Measurements from ENCODE around the gene MRC2.
"Not testable (repeated sequence)": the region's sequence is repeated elsewhere in the genome, so short reads cannot be mapped to it uniquely, and the experiment has no call there.

MRC2 gene

GRCh38 chr17:62605588-62605987, 21.9 kb upstream of the MRC2 start:
- FAIRE-seq = no peak
- no peak for TF ChIP-seq TAF1 (IDR thresholded peaks at IDR 0.05; ENCODE audit: low read depth, low read length)
- TF ChIP-seq SPI1 (IDR thresholded peaks at IDR 0.05; ENCODE audit: low read depth, low read length) = no peak
- TF ChIP-seq PAX5 (IDR thresholded peaks at IDR 0.05; ENCODE audit: insufficient read depth, low read length, severe bottlenecking) = no peak
- TF ChIP-seq POLR2AphosphoS5 (IDR thresholded peaks at IDR 0.05; ENCODE audit: low read depth, low read length) = no peak
- TF ChIP-seq POU2F2 (IDR thresholded peaks at IDR 0.05; ENCODE audit: low read depth, low read length) = no peak
- no peak for TF ChIP-seq POLR2A (IDR thresholded peaks at IDR 0.05; ENCODE audit: low read depth, low read length)
- DNase-seq (ENCODE audit: insufficient read length, low spot score) = no peak

GRCh38 chr17:62611292-62611691, 16.2 kb upstream of the MRC2 start:
- FAIRE-seq = no peak
- TF ChIP-seq POU2F2 (IDR thresholded peaks at IDR 0.05; ENCODE audit: low read depth, low read length) = no peak
- TF ChIP-seq PAX5 (IDR thresholded peaks at IDR 0.05; ENCODE audit: insufficient read depth, low read length, severe bottlenecking) = no peak
- no peak for TF ChIP-seq SPI1 (IDR thresholded peaks at IDR 0.05; ENCODE audit: low read depth, low read length)
- no peak for TF ChIP-seq TAF1 (IDR thresholded peaks at IDR 0.05; ENCODE audit: low read depth, low read length)
- no peak for TF ChIP-seq POLR2A (IDR thresholded peaks at IDR 0.05; ENCODE audit: low read depth, low read length)
- TF ChIP-seq POLR2AphosphoS5 (IDR thresholded peaks at IDR 0.05; ENCODE audit: low read depth, low read length) = no peak
- no peak for DNase-seq (ENCODE audit: insufficient read length, low spot score)

- DNase-seq (ENCODE audit: insufficient read length, low spot score) (no peak), FAIRE-seq (no peak)
- no peak for TF ChIP-seq POLR2AphosphoS5 (IDR thresholded peaks at IDR 0.05; ENCODE audit: low read depth, low read length)
- TF ChIP-seq POU2F2 (IDR thresholded peaks at IDR 0.05; ENCODE audit: low read depth, low read length) = no peak
- TF ChIP-seq POLR2A (IDR thresholded peaks at IDR 0.05; ENCODE audit: low read depth, low read length) = no peak
- TF ChIP-seq SPI1 (IDR thresholded peaks at IDR 0.05; ENCODE audit: low read depth, low read length) = peak; percentile 61; the same call in 1 of the 2 replicates
Observed at GRCh38 chr17:62611728-62612127, 15.7 kb upstream of the MRC2 start.

GRCh38 chr17:62612289-62612688, 15.2 kb upstream of the MRC2 start:
- FAIRE-seq = peak; percentile 60
- not testable (repeated sequence) for DNase-seq (ENCODE audit: insufficient read length, low spot score)

- not testable (repeated sequence) for FAIRE-seq; DNase-seq (ENCODE audit: insufficient read length, low spot score)
Observed at GRCh38 chr17:62613095-62613494, 14.4 kb upstream of the MRC2 start.

GRCh38 chr17:62614142-62614541, 13.3 kb upstream of the MRC2 start:
- DNase-seq (ENCODE audit: insufficient read length, low spot score) (no peak), FAIRE-seq (no peak)
- no peak for TF ChIP-seq PAX5 (IDR thresholded peaks at IDR 0.05; ENCODE audit: insufficient read depth, low read length, severe bottlenecking)
- TF ChIP-seq SPI1 (IDR thresholded peaks at IDR 0.05; ENCODE audit: low read depth, low read length) = no peak
- no peak for TF ChIP-seq POU2F2 (IDR thresholded peaks at IDR 0.05; ENCODE audit: low read depth, low read length)
- no peak for TF ChIP-seq POLR2AphosphoS5 (IDR thresholded peaks at IDR 0.05; ENCODE audit: low read depth, low read length)
- no peak for TF ChIP-seq TAF1 (IDR thresholded peaks at IDR 0.05; ENCODE audit: low read depth, low read length)

- no peak for TF ChIP-seq POU2F2 (IDR thresholded peaks at IDR 0.05; ENCODE audit: low read depth, low read length)
- no peak for TF ChIP-seq TAF1 (IDR thresholded peaks at IDR 0.05; ENCODE audit: low read depth, low read length)
- no peak for TF ChIP-seq PAX5 (IDR thresholded peaks at IDR 0.05; ENCODE audit: insufficient read depth, low read length, severe bottlenecking)
- TF ChIP-seq POLR2AphosphoS5 (IDR thresholded peaks at IDR 0.05; ENCODE audit: low read depth, low read length) = no peak
- no peak for TF ChIP-seq SPI1 (IDR thresholded peaks at IDR 0.05; ENCODE audit: low read depth, low read length)
- TF ChIP-seq POLR2A (IDR thresholded peaks at IDR 0.05; ENCODE audit: low read depth, low read length) = no peak
- no peak for FAIRE-seq
- DNase-seq (ENCODE audit: insufficient read length, low spot score) = no peak
Observed at GRCh38 chr17:62615503-62615902, 12.0 kb upstream of the MRC2 start.

- no peak for FAIRE-seq
- no peak for TF ChIP-seq POLR2AphosphoS5 (IDR thresholded peaks at IDR 0.05; ENCODE audit: low read depth, low read length)
- no peak for TF ChIP-seq TAF1 (IDR thresholded peaks at IDR 0.05; ENCODE audit: low read depth, low read length)
- TF ChIP-seq SPI1 (IDR thresholded peaks at IDR 0.05; ENCODE audit: low read depth, low read length) = no peak
- TF ChIP-seq POU2F2 (IDR thresholded peaks at IDR 0.05; ENCODE audit: low read depth, low read length) = no peak
- TF ChIP-seq PAX5 (IDR thresholded peaks at IDR 0.05; ENCODE audit: insufficient read depth, low read length, severe bottlenecking) = no peak
- TF ChIP-seq POLR2A (IDR thresholded peaks at IDR 0.05; ENCODE audit: low read depth, low read length) = no peak
- no peak for DNase-seq (ENCODE audit: insufficient read length, low spot score)
Observed at GRCh38 chr17:62616993-62617893, 10.2 kb upstream of the MRC2 start.

- FAIRE-seq (no peak), DNase-seq (ENCODE audit: insufficient read length, low spot score) (no peak)
- TF ChIP-seq SPI1 (IDR thresholded peaks at IDR 0.05; ENCODE audit: low read depth, low read length) (no peak), PAX5 (IDR thresholded peaks at IDR 0.05; ENCODE audit: insufficient read depth, low read length, severe bottlenecking) (no peak), POLR2A (IDR thresholded peaks at IDR 0.05; ENCODE audit: low read depth, low read length) (no peak), TAF1 (IDR thresholded peaks at IDR 0.05; ENCODE audit: low read depth, low read length) (no peak), POLR2AphosphoS5 (IDR thresholded peaks at IDR 0.05; ENCODE audit: low read depth, low read length) (no peak), POU2F2 (IDR thresholded peaks at IDR 0.05; ENCODE audit: low read depth, low read length) (no peak)
Observed at GRCh38 chr17:62617894-62618472, 9.5 kb upstream of the MRC2 start.

Data from GM12891 (cell line).